ENCODE measurements around the gene FLT1. TPM values are rescaled to one million over a fixed set of nuclear protein-coding genes. Genes with fewer than 3 reads are reported as not detected.

Gene FLT1
- total and polyA plus RNA-seq, 9 donors = 5.8 to 31.4 (median 9.9) TPM

- intact Hi-C loops (cut with DNase I) = no loop called here
- H3K9me3 ChIP-seq = no peaks in the 10 kb centered on the region
- TF ChIP-seq EP300 (IDR thresholded peaks at IDR 0.05) (no peak), CTCF (IDR thresholded peaks at IDR 0.05) (no peak), POLR2A (IDR thresholded peaks at IDR 0.05) (no peak)
- H3K36me3 ChIP-seq = no peaks in the 10 kb centered on the region
- H3K4me3 ChIP-seq = no peak overlapping the region
- 38 to 45% (median 39%) methylated on average over 6 of the region's 6 CpGs for WGBS, 3 donors
- DNase-seq = no peak
- no peaks in the 10 kb centered on the region for H3K27me3 ChIP-seq
- no peak overlapping the region for H3K27ac ChIP-seq
- peaks cover 4% of the 10 kb centered on the region for H3K4me1 ChIP-seq (ENCODE audit: insufficient read depth)
Observed at GRCh38 chr13:28490061-28490460, 4.9 kb downstream of the FLT1 start.

DNA sequence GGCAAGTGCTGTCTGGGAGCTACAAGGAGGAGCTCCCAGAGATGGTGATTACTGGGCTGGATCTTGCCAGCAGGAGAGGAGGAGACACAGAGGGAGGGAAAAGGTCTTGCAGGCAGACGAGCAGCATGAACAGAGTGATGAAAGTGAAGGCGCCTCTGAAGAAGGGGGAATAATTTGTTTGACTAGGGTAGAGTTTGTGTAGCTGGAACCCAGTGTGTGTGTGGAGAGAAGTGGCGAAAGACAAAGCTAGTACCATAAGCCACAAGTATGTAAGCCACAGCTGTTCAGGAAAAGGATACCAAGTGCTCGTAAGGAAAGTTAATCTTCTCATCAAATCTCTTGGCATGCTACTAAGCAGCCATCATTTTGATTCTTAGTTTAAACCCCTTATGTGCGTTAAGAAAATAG is 5.4 kb downstream of the FLT1 start:
- Histone ChIP-seq H3K27me3 (no peaks in the 10 kb centered on the region), H3K27ac (no peak overlapping the region), H3K4me3 (no peak overlapping the region), H3K9me3 (no peaks in the 10 kb centered on the region), H3K36me3 (no peaks in the 10 kb centered on the region), H3K4me1 (ENCODE audit: insufficient read depth) (peaks cover 4% of the 10 kb centered on the region)
- TF ChIP-seq EP300 (IDR thresholded peaks at IDR 0.05) (no peak), CTCF (IDR thresholded peaks at IDR 0.05) (no peak), POLR2A (IDR thresholded peaks at IDR 0.05) (no peak)
- 37 to 48% (median 42%) methylated on average over 5 of the region's 5 CpGs for WGBS, 3 donors
- DNase-seq = no peak
- intact Hi-C loops (cut with DNase I) = no loop called here

DNA sequence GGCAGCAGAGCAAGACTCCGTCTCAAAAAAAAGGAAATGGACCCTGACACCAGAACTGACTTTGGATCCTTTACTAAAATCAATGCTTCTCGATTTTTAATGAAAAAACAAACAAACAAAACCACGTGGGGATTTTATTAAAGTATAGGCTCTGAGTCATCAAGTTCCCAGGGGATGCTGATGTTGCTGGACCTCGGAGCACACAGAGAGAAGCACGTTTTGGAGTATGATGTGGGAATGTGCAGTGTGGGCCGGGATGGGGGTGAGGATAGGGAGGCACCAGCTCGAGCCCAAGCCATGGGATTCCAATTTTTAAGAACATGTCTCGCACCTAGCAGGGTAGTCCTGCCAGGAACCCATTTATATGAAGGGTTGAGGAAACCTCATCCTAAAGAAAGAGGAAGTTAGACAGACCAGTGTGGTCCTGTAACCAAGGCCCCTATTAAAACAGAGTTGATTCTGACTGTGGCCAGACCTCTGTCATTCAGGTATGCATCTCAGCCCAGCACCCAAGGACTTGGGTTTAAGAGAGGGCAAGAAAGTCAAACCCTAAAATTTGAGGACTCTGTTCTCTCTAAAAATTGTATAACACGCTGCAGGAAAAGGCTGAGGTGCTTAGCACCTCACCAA is 6.4 kb downstream of the FLT1 start:
- intact Hi-C loops (cut with DNase I) = no loop called here
- WGBS, 3 donors = 71 to 78% (median 77%) methylated on average over 9 of the region's 9 CpGs
- no peaks in the 10 kb centered on the region for H3K27me3 ChIP-seq
- H3K27ac ChIP-seq = no peak overlapping the region
- DNase-seq = no peak
- H3K9me3 ChIP-seq = no peaks in the 10 kb centered on the region
- no peaks in the 10 kb centered on the region for H3K36me3 ChIP-seq
- no peaks in the 10 kb centered on the region for H3K4me1 ChIP-seq (ENCODE audit: insufficient read depth)
- TF ChIP-seq CTCF (IDR thresholded peaks at IDR 0.05) (no peak), POLR2A (IDR thresholded peaks at IDR 0.05) (no peak), EP300 (IDR thresholded peaks at IDR 0.05) (no peak)
- no peak overlapping the region for H3K4me3 ChIP-seq

DNA sequence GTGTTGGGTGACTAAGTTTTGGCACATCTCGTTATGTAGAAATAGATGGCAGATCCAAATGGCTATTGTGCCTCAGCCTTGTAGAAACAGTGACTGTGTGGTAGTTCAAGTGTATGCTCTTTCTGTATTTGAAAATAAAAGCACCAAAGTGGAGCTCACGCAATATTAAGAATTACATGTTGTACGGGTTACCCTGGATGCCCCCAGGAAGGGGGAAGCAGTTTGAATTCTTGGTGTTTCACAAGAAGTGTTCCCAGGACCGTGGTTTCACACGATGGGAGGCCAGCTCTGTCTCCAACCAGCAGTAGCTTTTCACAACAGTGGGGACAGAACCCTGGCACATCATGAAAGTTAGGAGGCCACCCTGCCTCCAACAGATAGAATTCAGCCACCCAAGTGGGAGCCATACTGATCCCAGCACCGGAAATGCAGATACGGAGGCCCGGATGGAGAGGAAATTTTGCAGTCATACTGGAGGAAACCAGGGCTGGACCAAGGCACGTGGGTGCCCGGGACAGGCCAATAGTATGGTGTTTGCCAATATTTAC is 8.9 kb downstream of the FLT1 start:
- no peaks in the 10 kb centered on the region for H3K9me3 ChIP-seq
- no peaks in the 10 kb centered on the region for H3K36me3 ChIP-seq
- TF ChIP-seq POLR2A (IDR thresholded peaks at IDR 0.05) (no peak), CTCF (IDR thresholded peaks at IDR 0.05) (no peak), EP300 (IDR thresholded peaks at IDR 0.05) (no peak)
- no peaks in the 10 kb centered on the region for H3K27me3 ChIP-seq
- H3K4me3 ChIP-seq = no peak overlapping the region
- 79 to 88% (median 81%) methylated on average over 10 of the region's 10 CpGs for WGBS, 3 donors
- no peaks in the 10 kb centered on the region for H3K4me1 ChIP-seq (ENCODE audit: insufficient read depth)
- intact Hi-C loops (cut with DNase I) = no loop called here
- H3K27ac ChIP-seq = no peak overlapping the region
- DNase-seq = no peak
